Neural crest cell (in vitro differentiated cells): ENCODE results near the gene CHST13. TPM values are rescaled to one million over a fixed set of nuclear protein-coding genes. Genes with fewer than 3 reads are reported as not detected.

Experiments used
- DNase-seq: peaks from one replicate; pipeline ENCODE4 v3.0.0; 2021; ENCODE audit warnings: low read depth, mixed read lengths, low spot score
- H3K27ac Mint-ChIP-seq: one replicate; pipeline ENCODE4 v1.8.0; 2021; ENCODE audit warnings: mild to moderate bottlenecking, mixed read lengths; ENCODE audit not compliant: unreplicated experiment
- H3K27me3 Mint-ChIP-seq: 2 replicates; pipeline ENCODE4 v1.8.0; 2021; ENCODE audit warnings: low read depth, mild to moderate bottlenecking, mixed read lengths
- H3K36me3 Mint-ChIP-seq: 2 replicates; pipeline ENCODE4 v1.8.0; 2021; ENCODE audit warnings: low read depth, mild to moderate bottlenecking, mixed read lengths
- H3K4me1 Mint-ChIP-seq: 2 replicates; pipeline ENCODE4 v1.8.0; 2021; ENCODE audit warnings: mixed read lengths
- H3K4me3 Mint-ChIP-seq: one replicate; pipeline ENCODE4 v1.8.0; 2021; ENCODE audit warnings: mild to moderate bottlenecking, mixed read lengths
- H3K9me3 Mint-ChIP-seq: 2 replicates; pipeline ENCODE4 v1.8.0; 2021; ENCODE audit warnings: mixed read lengths
- total RNA-seq: library from RNA; stranded (reverse); gene quantifications from 2 replicates; pipeline ENCODE4 v1.2.1, GENCODE V29; 2021
- TF ChIP-seq, protein P1 (sequence below): fragments of 200-600 bp; sonication (generic); conservative IDR thresholded peaks from 2 replicates; pipeline ENCODE4 v1.5.0; 2021; ENCODE audit warnings: antibody characterized with exemption, mild to moderate bottlenecking

CHST13 gene
- total RNA-seq, 1 donor from 2014 or later: 0.19 TPM

DNA sequence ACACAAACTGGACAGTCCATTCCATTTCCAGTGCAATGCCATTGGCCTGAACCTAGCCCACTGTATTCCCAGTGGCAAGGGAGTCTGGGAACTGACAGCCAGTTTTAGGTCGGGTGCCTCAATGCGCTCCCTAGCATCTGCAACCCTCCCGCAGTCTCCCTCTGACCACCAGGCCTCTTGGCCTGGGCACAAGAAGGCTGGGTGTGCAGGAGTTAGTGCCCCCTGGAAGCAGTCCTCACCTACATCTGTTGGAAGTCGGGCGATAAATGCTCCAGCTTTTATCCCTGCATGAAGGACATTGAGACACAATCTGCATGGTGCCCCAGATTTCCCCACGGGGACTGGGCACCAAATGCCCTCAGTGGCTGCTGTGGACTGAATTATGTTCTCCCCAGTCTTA, 22.1 kb downstream of the CHST13 start:
- Mint-ChIP-seq H3K4me3 (no peak overlapping the region), H3K36me3 (no peaks in the 10 kb centered on the region), H3K27me3 (no peaks in the 10 kb centered on the region), H3K27ac (no peak overlapping the region), H3K4me1 (peaks cover 5% of the 10 kb centered on the region), H3K9me3 (no peaks in the 10 kb centered on the region)
- TF ChIP-seq, protein P1, sequence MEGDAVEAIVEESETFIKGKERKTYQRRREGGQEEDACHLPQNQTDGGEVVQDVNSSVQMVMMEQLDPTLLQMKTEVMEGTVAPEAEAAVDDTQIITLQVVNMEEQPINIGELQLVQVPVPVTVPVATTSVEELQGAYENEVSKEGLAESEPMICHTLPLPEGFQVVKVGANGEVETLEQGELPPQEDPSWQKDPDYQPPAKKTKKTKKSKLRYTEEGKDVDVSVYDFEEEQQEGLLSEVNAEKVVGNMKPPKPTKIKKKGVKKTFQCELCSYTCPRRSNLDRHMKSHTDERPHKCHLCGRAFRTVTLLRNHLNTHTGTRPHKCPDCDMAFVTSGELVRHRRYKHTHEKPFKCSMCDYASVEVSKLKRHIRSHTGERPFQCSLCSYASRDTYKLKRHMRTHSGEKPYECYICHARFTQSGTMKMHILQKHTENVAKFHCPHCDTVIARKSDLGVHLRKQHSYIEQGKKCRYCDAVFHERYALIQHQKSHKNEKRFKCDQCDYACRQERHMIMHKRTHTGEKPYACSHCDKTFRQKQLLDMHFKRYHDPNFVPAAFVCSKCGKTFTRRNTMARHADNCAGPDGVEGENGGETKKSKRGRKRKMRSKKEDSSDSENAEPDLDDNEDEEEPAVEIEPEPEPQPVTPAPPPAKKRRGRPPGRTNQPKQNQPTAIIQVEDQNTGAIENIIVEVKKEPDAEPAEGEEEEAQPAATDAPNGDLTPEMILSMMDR: no peak
- no peak for DNase-seq

DNA sequence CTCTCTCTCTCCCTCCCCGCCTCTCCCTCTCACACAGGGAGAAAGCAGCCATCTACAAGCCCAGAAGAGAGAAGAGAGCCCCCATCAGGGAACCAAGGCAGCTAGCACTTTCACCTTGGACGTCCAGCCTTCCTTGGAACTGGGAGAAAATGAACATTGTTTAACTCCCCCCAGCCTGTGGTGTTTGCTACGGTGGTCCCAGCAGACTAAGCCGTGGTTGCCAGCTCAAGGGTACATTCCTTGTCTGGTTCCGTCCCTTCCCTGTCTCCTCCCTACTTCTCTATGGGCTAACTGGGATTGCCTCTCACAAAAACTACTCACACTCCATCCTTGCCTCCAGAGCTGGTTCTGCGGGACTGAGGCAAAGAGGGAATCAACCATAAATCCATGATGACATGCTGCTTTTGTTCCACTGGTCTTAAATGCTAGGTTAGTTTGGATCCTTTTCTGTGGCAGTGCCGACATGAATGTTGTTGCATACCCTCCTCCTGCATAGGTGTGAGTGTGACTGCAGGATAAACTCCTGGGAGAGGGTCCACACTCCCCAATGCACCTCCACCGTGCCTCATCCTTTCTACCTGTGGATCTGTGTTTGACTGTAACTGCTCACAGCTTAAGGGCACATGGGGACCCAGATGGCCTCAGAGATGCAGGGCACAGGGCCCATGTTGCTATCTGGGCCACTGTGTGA, 22.7 kb downstream of the CHST13 start:
- TF ChIP-seq, protein P1: no peak
- Mint-ChIP-seq H3K27ac (no peak overlapping the region), H3K9me3 (no peaks in the 10 kb centered on the region), H3K27me3 (no peaks in the 10 kb centered on the region), H3K4me3 (no peak overlapping the region), H3K4me1 (peaks cover 5% of the 10 kb centered on the region), H3K36me3 (no peaks in the 10 kb centered on the region)
- DNase-seq: no peak

DNA sequence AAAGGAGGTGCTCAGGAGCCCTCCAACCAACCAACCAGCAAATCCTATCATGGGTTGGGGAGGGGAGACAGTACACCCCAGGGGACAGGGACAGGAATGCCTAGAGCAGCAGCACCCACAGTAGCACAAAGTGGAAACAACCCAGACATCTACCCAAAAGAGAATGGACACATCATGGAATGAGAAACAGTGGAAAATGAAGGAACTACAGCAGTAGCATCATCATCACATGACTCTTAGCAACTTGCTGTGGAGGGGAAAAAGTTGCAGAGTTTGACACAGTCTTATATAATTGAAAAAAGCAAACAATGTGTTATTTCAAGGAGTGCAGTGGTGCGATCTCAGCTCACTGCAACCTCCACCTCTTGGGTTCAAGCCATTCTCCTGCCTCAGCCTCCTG, 23.8 kb downstream of the CHST13 start:
- TF ChIP-seq, protein P1: no peak
- no peaks in the 10 kb centered on the region for H3K27me3 Mint-ChIP-seq
- no peak overlapping the region for H3K4me3 Mint-ChIP-seq
- peaks cover 5% of the 10 kb centered on the region for H3K4me1 Mint-ChIP-seq
- no peak overlapping the region for H3K27ac Mint-ChIP-seq
- no peak for DNase-seq
- no peaks in the 10 kb centered on the region for H3K36me3 Mint-ChIP-seq
- no peaks in the 10 kb centered on the region for H3K9me3 Mint-ChIP-seq

DNA sequence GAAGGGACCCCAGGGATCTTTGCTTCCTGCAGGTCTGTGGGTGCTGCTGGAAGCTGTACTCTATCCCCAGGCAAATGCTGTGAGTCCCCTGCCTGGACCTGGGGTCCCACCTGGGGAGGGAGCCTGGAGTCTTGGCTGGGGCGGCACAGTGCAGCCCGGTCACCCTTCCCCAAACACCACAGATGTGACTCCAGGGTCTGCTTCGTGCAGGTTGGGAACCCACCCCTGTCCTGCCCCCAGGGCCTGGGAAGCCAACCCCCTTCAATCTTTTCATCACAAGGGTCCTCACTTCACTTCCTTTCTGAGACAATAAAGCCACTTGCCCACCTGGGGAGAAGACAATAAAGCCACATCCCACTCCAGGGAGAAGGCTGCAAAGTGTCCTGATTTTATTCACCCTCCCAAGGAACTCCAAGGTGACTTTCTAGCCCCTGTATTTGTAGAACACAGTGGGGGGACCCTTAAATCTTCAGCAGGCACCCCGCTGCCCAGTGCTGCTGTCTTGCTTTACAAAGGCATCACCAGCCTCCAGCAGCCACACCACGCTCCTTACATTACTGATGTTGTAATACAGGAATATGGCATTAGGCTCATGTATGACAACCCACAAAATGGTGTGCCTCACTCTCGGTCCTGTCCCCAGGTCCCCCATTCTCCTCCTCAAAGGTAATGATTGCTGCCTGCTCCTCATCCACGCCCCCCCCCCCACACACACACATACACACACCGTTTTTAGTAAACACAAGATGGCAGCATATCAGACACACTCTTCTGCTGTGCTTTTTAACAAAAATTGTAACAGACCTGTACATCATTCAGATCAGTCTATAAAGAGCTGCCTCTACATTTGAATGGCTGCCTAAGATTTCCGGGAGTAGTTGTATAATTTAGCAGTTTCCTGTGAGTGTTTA, 24.9 kb downstream of the CHST13 start:
- no peaks in the 10 kb centered on the region for H3K36me3 Mint-ChIP-seq
- H3K27me3 Mint-ChIP-seq: no peaks in the 10 kb centered on the region
- H3K9me3 Mint-ChIP-seq: no peaks in the 10 kb centered on the region
- peaks cover 5% of the 10 kb centered on the region for H3K4me1 Mint-ChIP-seq
- TF ChIP-seq, protein P1: no peak
- H3K27ac Mint-ChIP-seq: no peak overlapping the region
- no peak overlapping the region for H3K4me3 Mint-ChIP-seq
- no peak for DNase-seq

DNA sequence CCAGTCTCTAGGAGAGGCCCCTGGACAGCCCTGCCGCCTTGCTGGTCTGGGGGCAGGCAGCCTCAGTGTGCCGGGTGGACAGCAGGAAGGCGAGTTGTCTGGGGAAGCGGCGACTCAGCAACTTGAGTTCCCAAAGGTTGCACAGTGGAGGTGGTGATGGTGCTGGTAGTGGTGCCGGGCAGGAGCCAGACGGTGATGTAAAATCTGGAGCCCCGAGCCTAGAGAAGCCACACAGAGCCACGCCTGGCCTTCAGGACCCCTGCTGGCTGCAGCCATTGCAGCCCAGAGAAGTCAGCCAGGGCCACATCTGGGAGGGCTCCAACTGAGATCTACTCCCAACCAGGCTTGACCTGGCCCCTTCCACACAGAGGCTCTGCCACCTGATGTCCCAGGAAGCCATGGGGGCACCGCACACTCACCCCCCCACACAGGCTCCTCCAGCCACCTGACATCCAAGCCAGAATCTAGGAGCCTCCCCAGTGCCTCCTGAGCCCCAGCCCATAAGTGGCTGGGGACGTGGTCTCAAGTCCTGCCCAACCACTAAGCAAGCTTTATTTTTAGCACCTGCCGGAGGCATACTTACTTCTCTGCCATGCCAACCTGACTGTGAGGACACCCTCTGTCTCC, 26.0 kb downstream of the CHST13 start:
- no peak overlapping the region for H3K27ac Mint-ChIP-seq
- peaks cover 5% of the 10 kb centered on the region for H3K4me1 Mint-ChIP-seq
- no peaks in the 10 kb centered on the region for H3K36me3 Mint-ChIP-seq
- no peak overlapping the region for H3K4me3 Mint-ChIP-seq
- TF ChIP-seq, protein P1: no peak
- DNase-seq: no peak
- no peaks in the 10 kb centered on the region for H3K27me3 Mint-ChIP-seq
- no peaks in the 10 kb centered on the region for H3K9me3 Mint-ChIP-seq
